Muscle of back (tissue), 13 donors: ENCODE measurements around the gene SLC9A2. TPM values are rescaled to one million over a fixed set of nuclear protein-coding genes. Genes with fewer than 3 reads are reported as not detected.

ENCODE experiments used
- DNase-seq, 3 donors: peaks; one replicate each; pipeline versions ENCODE4 v3.0.0 to v3.0.0-alpha.2; 2013
- long read RNA-seq, 9 donors: transcript quantifications; one replicate each; lab custom pipeline, GENCODE V29; 2026
- polyA plus RNA-seq, 10 donors: library from polyadenylated mRNA; unstranded; fragments of 120-200 nt; gene quantifications; one replicate each; pipeline ENCODE4 v1.2.1, GENCODE V29; 2013; ENCODE audit not compliant: insufficient read length in 10 of 10

Gene SLC9A2
- polyA plus RNA-seq = 1 to 10 TPM in 9 of 10 donors, under 1 TPM in 1; 0.71 to 3.3 (median 1.6) TPM
- long read RNA-seq, donor 1 = 0 reads
- long read RNA-seq, donor 2 = 0 reads
- long read RNA-seq, donor 3 = 0 reads
- long read RNA-seq, donor 4 = 0 reads
- long read RNA-seq, donor 5 = 0 reads
- long read RNA-seq, donor 6 = 0 reads
- long read RNA-seq, donor 7 = 0 reads
- long read RNA-seq, donor 8, full-length matches to known transcripts = 1 of 1 reads
- long read RNA-seq, donor 8, partial matches to known transcripts = 0 of 1 reads
- long read RNA-seq, donor 8, other reads (novel, unspliced or antisense) = 0 of 1 reads
- long read RNA-seq, donor 9 = 0 reads

GRCh38 chr2:102619414-102620319 lies at the start of gene SLC9A2:
SLC9A2 (plus strand) TSS chr2:102619553; CDS start chr2:102619849, 296 bp downstream.
- DNase-seq = peak in 2 of 3 donors; percentile 14 to 42

GRCh38 chr2:102575888-102576287 lies 43.5 kb upstream of the SLC9A2 start:
- no peak for DNase-seq

- no peak for DNase-seq
These were observed 41.0 kb upstream of the SLC9A2 start for GRCh38 chr2:102578376-102578775.

- no peak for DNase-seq
These were observed 37.4 kb upstream of the SLC9A2 start for GRCh38 chr2:102581911-102582310.

- no peak for DNase-seq
These were observed 36.5 kb upstream of the SLC9A2 start for GRCh38 chr2:102582845-102583244.

- no peak for DNase-seq
These were observed 33.4 kb upstream of the SLC9A2 start for GRCh38 chr2:102585847-102586404.

- peak in 1 of 3 donors; percentile 9 for DNase-seq
These were observed 31.0 kb upstream of the SLC9A2 start for GRCh38 chr2:102588213-102588939.

- no peak for DNase-seq
These were observed 29.9 kb upstream of the SLC9A2 start for GRCh38 chr2:102589444-102589843.

GRCh38 chr2:102591491-102592045 lies 27.8 kb upstream of the SLC9A2 start:
- no peak for DNase-seq

GRCh38 chr2:102592601-102593000 lies 26.8 kb upstream of the SLC9A2 start:
- DNase-seq = no peak

GRCh38 chr2:102593516-102593915 lies 25.8 kb upstream of the SLC9A2 start:
- DNase-seq = no peak

GRCh38 chr2:102594445-102595016 lies 24.8 kb upstream of the SLC9A2 start:
- DNase-seq = no peak

- DNase-seq = no peak
These were observed 21.6 kb upstream of the SLC9A2 start for GRCh38 chr2:102597788-102598187.

GRCh38 chr2:102599486-102599885 lies 19.9 kb upstream of the SLC9A2 start:
- no peak for DNase-seq

- DNase-seq = no peak
These were observed 17.6 kb upstream of the SLC9A2 start for GRCh38 chr2:102601730-102602129.

GRCh38 chr2:102603904-102604303 lies 15.4 kb upstream of the SLC9A2 start:
- no peak for DNase-seq

GRCh38 chr2:102604769-102605168 lies 14.6 kb upstream of the SLC9A2 start:
- DNase-seq = peak; percentile 26 to 58 (median 43)

- peak in 2 of 3 donors; percentile 22 to 29 for DNase-seq
These were observed 13.0 kb upstream of the SLC9A2 start for GRCh38 chr2:102606353-102606752.

- peak; percentile 42 to 62 (median 48) for DNase-seq
These were observed 3.5 kb upstream of the SLC9A2 start for GRCh38 chr2:102615620-102616436.
